Lower leg skin (tissue), 4 donors: ENCODE results near the gene POC1B. TPM values are rescaled to one million over a fixed set of nuclear protein-coding genes. Genes with fewer than 3 reads are reported as not detected.

ENCODE experiments used
- DNase-seq, 2 donors: peaks; one replicate each; pipeline ENCODE4 v3.0.0-alpha.2; 2019; ENCODE audit warnings: low spot score in 2 of 2
- H3K4me3 ChIP-seq: fragments of 200-600 bp; sonication (generic); 2 replicates; pipeline ENCODE4 v1.5.1; 2017; ENCODE audit warnings: mild to moderate bottlenecking, low read depth; ENCODE audit not compliant: poor library complexity, severe bottlenecking
- CTCF ChIP-seq, 3 donors: fragments of 450-650 bp; IDR thresholded peaks; one replicate each; pipeline ENCODE4 v1.5.1; 2016; ENCODE audit warnings: antibody characterized with exemption in 3 of 3, mild to moderate bottlenecking in 3 of 3, moderate library complexity in 2 of 3
- POLR2A ChIP-seq, 2 donors: fragments of 450-650 bp; IDR thresholded peaks; one replicate each; pipeline ENCODE4 v1.6.1; 2016 to 2017; ENCODE audit warnings: antibody characterized with exemption in 2 of 2, mild to moderate bottlenecking in 1 of 2, moderate library complexity in 1 of 2
- WGBS, 2 donors: methylation state at CpG; one replicate each; pipeline ENCODE4 v1.1.5; 2018; 5-methylcytosine and 5-hydroxymethylcytosine counted together
- intact Hi-C: fragments of 100-400 bp; cut with DNase I; formaldehyde crosslinking; loops from one replicate; pipeline ENCODE4 v1.15.0; 2023; ENCODE audit warnings: low total_unique reads
- total RNA-seq, 4 donors: library from RNA; depleted of rRNA; stranded (reverse); fragments of >200 nt; gene quantifications; one replicate each; pipeline ENCODE4 v1.1.0, GENCODE V29; 2016

Gene POC1B
- total RNA-seq, 4 donors from 2014 or later = 10.5 to 15.9 (median 14.7) TPM

GRCh38 chr12:89401433-89402058 lies 124.3 kb downstream of the POC1B start:
- intact Hi-C loops = no loop called here
- TF ChIP-seq POLR2A (IDR thresholded peaks at IDR 0.05) = no peak
- TF ChIP-seq CTCF (IDR thresholded peaks at IDR 0.05) = no peak
- no peak for DNase-seq
- H3K4me3 ChIP-seq = no peak overlapping the region
- 83 to 86% methylated on average over 3 of the region's 3 CpGs for WGBS, 2 donors

- H3K4me3 ChIP-seq = no peak overlapping the region
- intact Hi-C loops = no loop called here
- DNase-seq = no peak
- 75 to 82% methylated on average over 6 of the region's 6 CpGs for whole genome bisulfite sequencing, 2 donors
- no peak for TF ChIP-seq CTCF (IDR thresholded peaks at IDR 0.05)
- no peak for TF ChIP-seq POLR2A (IDR thresholded peaks at IDR 0.05)
These were observed 125.4 kb downstream of the POC1B start for GRCh38 chr12:89400415-89400814.

- intact Hi-C loops = no loop called here
- H3K4me3 ChIP-seq = no peak overlapping the region
- TF ChIP-seq CTCF (IDR thresholded peaks at IDR 0.05) (no peak), POLR2A (IDR thresholded peaks at IDR 0.05) (no peak)
- no peak for DNase-seq
- WGBS, 2 donors = 90 to 96% methylated on average over 4 of the region's 4 CpGs
These were observed 130.1 kb downstream of the POC1B start for GRCh38 chr12:89395712-89396111.

GRCh38 chr12:89393551-89394121 lies 132.2 kb downstream of the POC1B start:
- intact Hi-C loops = no loop called here
- 57 to 63% methylated on average over 3 of the region's 3 CpGs for WGBS, 2 donors
- TF ChIP-seq CTCF (IDR thresholded peaks at IDR 0.05) = no peak
- no peak for TF ChIP-seq POLR2A (IDR thresholded peaks at IDR 0.05)
- DNase-seq = no peak
- no peak overlapping the region for H3K4me3 ChIP-seq

GRCh38 chr12:89392391-89392790 lies 133.5 kb downstream of the POC1B start:
- 96 to 97% methylated on average over 3 of the region's 3 CpGs for WGBS, 2 donors
- H3K4me3 ChIP-seq = no peak overlapping the region
- TF ChIP-seq POLR2A (IDR thresholded peaks at IDR 0.05) (no peak), CTCF (IDR thresholded peaks at IDR 0.05) (no peak)
- no peak for DNase-seq
- intact Hi-C loops = no loop called here
